ENCODE measurements around the gene TSSC4.
"Not testable (repeated sequence)": the region's sequence is repeated elsewhere in the genome, so short reads cannot be mapped to it uniquely, and the experiment has no call there.

The TSSC4 gene

GRCh38 chr11:2400069-2400761, at the start of gene TSSC4:
TSS of gene TSSC4 (plus strand) at chr11:2400750. CDS start at chr11:2402634, 1,884 bp downstream.
- DNase-seq: peak; percentile 99

- no peak for DNase-seq
Measured at GRCh38 chr11:2351701-2352100, 48.8 kb upstream of the TSSC4 start.

GRCh38 chr11:2352420-2352819, 48.1 kb upstream of the TSSC4 start:
- no peak for DNase-seq

- DNase-seq: no peak
Measured at GRCh38 chr11:2355000-2355644, 45.4 kb upstream of the TSSC4 start.

GRCh38 chr11:2357246-2357645, 43.3 kb upstream of the TSSC4 start:
- DNase-seq: no peak

- DNase-seq: not testable (repeated sequence)
Measured at GRCh38 chr11:2357651-2358050, 42.9 kb upstream of the TSSC4 start.

- DNase-seq: no peak
Measured at GRCh38 chr11:2358754-2359442, 41.7 kb upstream of the TSSC4 start.

- DNase-seq: no peak
Measured at GRCh38 chr11:2359557-2359956, 41.0 kb upstream of the TSSC4 start.

- no peak for DNase-seq
Measured at GRCh38 chr11:2360081-2360642, 40.4 kb upstream of the TSSC4 start.

- DNase-seq: no peak
Measured at GRCh38 chr11:2361565-2361964, 39.0 kb upstream of the TSSC4 start.

GRCh38 chr11:2362414-2362813, 38.1 kb upstream of the TSSC4 start:
- no peak for DNase-seq

GRCh38 chr11:2363130-2363529, 37.4 kb upstream of the TSSC4 start:
- DNase-seq: no peak

GRCh38 chr11:2363577-2364370, 36.8 kb upstream of the TSSC4 start:
- DNase-seq: no peak

- not testable (repeated sequence) for DNase-seq
Measured at GRCh38 chr11:2364386-2364785, 36.2 kb upstream of the TSSC4 start.

GRCh38 chr11:2365571-2366210, 34.9 kb upstream of the TSSC4 start:
- no peak for DNase-seq

GRCh38 chr11:2366276-2366675, 34.3 kb upstream of the TSSC4 start:
- DNase-seq: no peak

GRCh38 chr11:2366733-2367132, 33.8 kb upstream of the TSSC4 start:
- no peak for DNase-seq

- no peak for DNase-seq
Measured at GRCh38 chr11:2367266-2368160, 33.0 kb upstream of the TSSC4 start.

- no peak for DNase-seq
Measured at GRCh38 chr11:2368178-2368850, 32.2 kb upstream of the TSSC4 start.

- DNase-seq: no peak
Measured at GRCh38 chr11:2368851-2369180, 31.7 kb upstream of the TSSC4 start.

- DNase-seq: no peak
Measured at GRCh38 chr11:2369320-2369719, 31.2 kb upstream of the TSSC4 start.
